ENCODE measurements around the gene SLC34A2.
"Not testable (repeated sequence)": the region's sequence is repeated elsewhere in the genome, so short reads cannot be mapped to it uniquely, and the experiment has no call there.

SLC34A2 gene

GRCh38 chr4:25654971-25655963 lies at the start of gene SLC34A2:
Gene SLC34A2 (plus strand): TSS chr4:25655851. CDS start chr4:25662501, 6,650 bp downstream.
- no peak for DNase-seq (ENCODE audit: low read depth)

GRCh38 chr4:25608644-25609043 lies 47.0 kb upstream of the SLC34A2 start:
- DNase-seq (ENCODE audit: low read depth) = no peak

- DNase-seq (ENCODE audit: low read depth) = no peak
Observed at GRCh38 chr4:25609976-25610375, 45.7 kb upstream of the SLC34A2 start.

GRCh38 chr4:25613613-25614012 lies 42.0 kb upstream of the SLC34A2 start:
- DNase-seq (ENCODE audit: low read depth) = not testable (repeated sequence)

GRCh38 chr4:25614807-25615206 lies 40.8 kb upstream of the SLC34A2 start:
- DNase-seq (ENCODE audit: low read depth) = no peak

- no peak for DNase-seq (ENCODE audit: low read depth)
Observed at GRCh38 chr4:25621027-25621930, 34.4 kb upstream of the SLC34A2 start.

- no peak for DNase-seq (ENCODE audit: low read depth)
Observed at GRCh38 chr4:25624616-25625015, 31.0 kb upstream of the SLC34A2 start.

GRCh38 chr4:25628451-25628850 lies 27.2 kb upstream of the SLC34A2 start:
- no peak for DNase-seq (ENCODE audit: low read depth)

GRCh38 chr4:25632135-25632534 lies 23.5 kb upstream of the SLC34A2 start:
- DNase-seq (ENCODE audit: low read depth) = no peak

- DNase-seq (ENCODE audit: low read depth) = no peak
Observed at GRCh38 chr4:25633541-25633940, 22.1 kb upstream of the SLC34A2 start.

- no peak for DNase-seq (ENCODE audit: low read depth)
Observed at GRCh38 chr4:25635501-25635900, 20.1 kb upstream of the SLC34A2 start.

GRCh38 chr4:25637581-25638220 lies 17.9 kb upstream of the SLC34A2 start:
- DNase-seq (ENCODE audit: low read depth) = no peak

GRCh38 chr4:25638221-25638601 lies 17.4 kb upstream of the SLC34A2 start:
- DNase-seq (ENCODE audit: low read depth) = no peak

- no peak for DNase-seq (ENCODE audit: low read depth)
Observed at GRCh38 chr4:25638806-25639205, 16.8 kb upstream of the SLC34A2 start.

- no peak for DNase-seq (ENCODE audit: low read depth)
Observed at GRCh38 chr4:25650311-25650710, 5.3 kb upstream of the SLC34A2 start.

GRCh38 chr4:25651682-25652081 lies 4.0 kb upstream of the SLC34A2 start:
- no peak for DNase-seq (ENCODE audit: low read depth)

GRCh38 chr4:25654031-25654970 lies 1.4 kb upstream of the SLC34A2 start:
- no peak for DNase-seq (ENCODE audit: low read depth)

GRCh38 chr4:25656031-25656430 lies 380 bp downstream of the SLC34A2 start:
- DNase-seq (ENCODE audit: low read depth) = no peak

GRCh38 chr4:25658357-25658771 lies 2.7 kb downstream of the SLC34A2 start:
- DNase-seq (ENCODE audit: low read depth) = no peak

- no peak for DNase-seq (ENCODE audit: low read depth)
Observed at GRCh38 chr4:25658777-25659176, 3.1 kb downstream of the SLC34A2 start.

GRCh38 chr4:25661441-25661840 lies 5.8 kb downstream of the SLC34A2 start:
- DNase-seq (ENCODE audit: low read depth) = not testable (repeated sequence)
